ENCODE results near the gene FBN2.
"Not testable (repeated sequence)": the region's sequence is repeated elsewhere in the genome, so short reads cannot be mapped to it uniquely, and the experiment has no call there.

FBN2 gene

DNA sequence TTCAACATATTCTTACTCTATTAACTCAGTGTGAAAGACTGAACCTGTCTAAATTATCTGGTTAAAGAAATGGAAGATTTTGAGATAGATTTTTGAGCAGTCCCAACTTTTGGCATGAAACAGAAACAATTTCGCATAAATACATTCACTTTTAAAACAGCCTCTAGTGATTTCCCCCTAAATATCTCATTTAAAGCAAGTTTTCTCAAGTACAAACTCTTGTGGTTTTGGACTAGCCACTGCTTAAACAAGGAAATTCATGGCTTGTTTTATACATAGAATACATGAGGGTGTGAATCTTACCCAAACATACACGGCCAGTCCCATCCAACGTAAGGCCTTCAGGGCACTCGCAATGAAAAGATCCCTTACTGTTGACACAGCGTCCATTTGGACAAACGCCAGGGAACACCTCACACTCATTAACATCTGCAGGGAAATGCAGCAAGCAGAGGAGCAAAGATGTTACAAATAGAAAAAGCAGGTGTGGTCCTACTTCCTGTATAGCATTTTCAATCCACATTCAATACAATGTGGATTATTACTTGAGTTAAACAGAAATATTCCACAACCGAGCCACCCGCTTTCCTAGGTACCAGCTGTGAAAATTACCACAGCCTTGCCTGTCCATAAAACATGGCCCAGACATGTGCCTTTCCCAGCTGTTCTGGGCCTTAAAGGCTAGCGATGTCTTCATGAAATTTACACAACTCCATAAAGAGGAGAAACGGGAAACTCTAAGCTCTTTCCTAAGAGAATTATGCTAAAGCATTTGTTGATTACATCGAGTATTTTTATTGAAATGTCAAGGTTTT lies 188.8 kb downstream of the FBN2 start:
- no peak for DNase-seq

GRCh38 chr5:128346038-128346437 lies 192.0 kb downstream of the FBN2 start:
- DNase-seq = no peak

DNA sequence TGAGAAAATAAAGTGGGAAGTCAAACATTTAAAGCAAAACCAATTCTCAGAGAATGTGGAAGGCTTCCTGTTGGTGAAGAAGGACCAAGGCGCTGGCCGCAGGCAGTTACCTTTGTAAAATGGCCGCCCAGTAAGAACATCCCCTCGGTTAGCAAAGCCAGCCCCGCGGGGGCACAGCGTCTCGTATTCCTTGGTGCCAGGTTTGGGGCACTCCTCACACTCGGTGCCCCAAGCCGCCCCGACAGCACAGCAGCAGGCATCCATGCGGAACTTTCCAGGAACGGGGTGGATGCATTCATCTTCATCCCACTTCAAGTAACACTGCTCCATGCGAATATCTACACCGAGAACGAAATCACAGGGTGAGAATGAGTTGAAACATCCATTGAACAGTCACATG lies 192.8 kb downstream of the FBN2 start:
- DNase-seq = no peak

- DNase-seq = no peak
These were observed 194.9 kb downstream of the FBN2 start for GRCh38 chr5:128343168-128343567.

- DNase-seq = no peak
These were observed 197.0 kb downstream of the FBN2 start for GRCh38 chr5:128341056-128341455.

GRCh38 chr5:128340648-128341047 lies 197.4 kb downstream of the FBN2 start:
- DNase-seq = no peak

- DNase-seq = no peak
These were observed 198.5 kb downstream of the FBN2 start for GRCh38 chr5:128339585-128339984.

DNA sequence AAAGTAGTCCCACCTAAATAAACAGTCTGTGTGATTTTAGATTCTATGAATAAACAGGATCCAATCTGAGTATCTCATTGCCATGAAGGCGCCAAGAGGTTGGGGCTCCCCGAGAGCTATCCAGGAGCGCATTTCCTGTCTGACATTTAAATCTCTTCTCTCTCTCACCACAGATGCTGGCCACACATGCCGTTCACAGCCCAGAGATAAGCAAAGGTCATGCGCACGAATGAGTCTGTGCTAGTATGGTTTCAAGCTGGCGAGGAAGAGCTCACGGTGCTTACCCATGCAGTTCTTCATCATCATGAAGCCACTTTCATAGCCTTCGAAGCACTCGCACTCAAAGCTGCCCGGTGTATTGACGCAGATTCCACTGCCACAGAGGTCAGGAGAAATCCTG lies 199.4 kb downstream of the FBN2 start:
- no peak for DNase-seq

DNA sequence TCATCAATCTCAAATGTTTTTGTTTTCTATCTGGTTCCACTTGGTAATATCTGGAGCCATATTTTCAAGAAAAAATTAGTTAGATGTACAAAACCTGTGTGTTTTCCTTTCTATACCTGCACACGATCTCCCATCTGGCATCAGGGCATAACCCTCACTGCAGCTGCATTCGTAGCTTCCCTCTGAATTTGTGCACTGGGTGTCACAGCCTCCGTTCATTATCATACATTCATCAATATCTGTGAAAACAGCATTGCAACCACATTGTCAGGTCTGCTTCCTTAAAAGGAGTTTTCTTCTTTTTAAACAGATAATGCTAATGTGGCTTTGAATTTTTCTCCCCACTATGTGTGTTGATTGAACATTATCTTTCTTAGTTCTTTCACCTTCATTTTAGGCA lies 202.7 kb downstream of the FBN2 start:
- no peak for DNase-seq

DNA sequence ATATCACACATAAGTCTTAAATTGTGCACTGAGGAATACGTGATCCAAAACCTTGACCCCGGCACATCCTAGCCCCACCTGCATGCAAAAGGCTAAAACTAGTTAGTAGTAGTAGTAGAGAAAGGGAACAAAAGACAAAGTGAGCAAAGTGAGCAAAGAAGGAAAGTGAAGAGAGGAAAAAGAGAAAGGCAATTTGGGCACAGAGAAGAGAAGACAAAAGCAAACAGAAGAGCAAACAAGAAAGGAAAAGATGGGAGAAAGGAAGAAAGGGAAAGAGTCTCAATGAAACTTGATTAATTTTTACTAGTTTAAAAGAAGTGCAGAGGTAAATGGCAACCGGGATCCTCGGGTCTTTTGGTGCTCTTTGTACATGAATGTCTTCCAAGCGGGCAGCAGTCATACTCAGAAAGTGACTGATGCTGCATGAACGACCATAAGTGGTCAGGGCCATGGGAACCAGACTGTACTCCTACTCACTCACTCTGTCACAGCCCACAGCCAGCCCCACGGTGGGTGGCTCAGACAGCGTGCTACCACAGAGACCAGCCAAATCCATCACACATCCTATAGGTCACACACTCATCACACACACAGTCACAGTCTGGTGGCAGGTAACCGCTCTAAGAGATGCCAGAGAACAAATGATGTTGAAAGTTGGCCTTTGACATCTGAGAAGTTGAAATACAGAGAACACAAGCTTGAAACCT lies 203.9 kb downstream of the FBN2 start:
- no peak for DNase-seq

- DNase-seq = no peak
These were observed 206.8 kb downstream of the FBN2 start for GRCh38 chr5:128331261-128331660.

DNA sequence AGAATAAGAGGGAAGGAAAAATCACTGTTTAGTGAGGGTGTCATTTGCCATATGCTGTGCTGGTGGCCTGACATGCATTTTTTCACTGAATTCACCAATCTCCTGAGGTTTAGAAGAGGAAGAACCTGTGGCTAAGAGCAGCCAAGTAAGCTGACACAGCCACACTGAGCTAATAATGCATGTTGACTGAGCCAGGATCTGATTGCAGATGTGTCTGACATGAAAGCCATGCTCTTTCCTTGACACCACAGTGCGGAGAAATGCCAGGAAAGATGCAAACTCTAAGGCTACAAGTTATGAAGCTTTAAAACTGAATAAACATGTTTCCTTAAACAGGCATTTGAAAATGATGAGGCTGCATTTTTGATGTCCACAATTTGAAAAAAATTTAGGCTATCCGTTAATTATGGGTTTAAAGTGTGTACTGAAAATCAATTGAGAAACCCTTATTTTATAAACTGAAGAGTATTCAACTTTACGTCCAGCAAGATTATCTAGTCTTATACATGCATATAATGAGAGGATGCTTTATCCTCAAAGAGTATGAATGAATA lies 208.6 kb downstream of the FBN2 start:
- no peak for DNase-seq

DNA sequence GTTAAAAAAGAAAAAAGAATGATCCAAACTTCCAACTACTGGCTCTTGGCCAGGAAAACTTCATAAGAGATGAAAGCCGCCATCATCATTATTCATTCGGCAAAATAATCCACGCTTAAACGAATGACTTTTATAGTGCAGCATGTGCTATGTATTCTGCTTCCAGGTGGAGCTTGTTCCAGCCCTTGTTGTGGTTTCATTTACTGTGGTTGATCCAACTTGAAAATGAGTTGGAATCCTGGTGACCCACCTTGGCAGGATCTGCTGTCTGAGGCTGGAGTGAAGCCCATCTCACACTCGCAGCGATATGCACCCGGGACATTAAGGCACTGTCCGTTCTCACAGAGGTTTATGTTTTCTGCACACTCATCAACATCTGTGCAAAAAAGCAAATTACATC lies 209.6 kb downstream of the FBN2 start:
- DNase-seq = no peak

DNA sequence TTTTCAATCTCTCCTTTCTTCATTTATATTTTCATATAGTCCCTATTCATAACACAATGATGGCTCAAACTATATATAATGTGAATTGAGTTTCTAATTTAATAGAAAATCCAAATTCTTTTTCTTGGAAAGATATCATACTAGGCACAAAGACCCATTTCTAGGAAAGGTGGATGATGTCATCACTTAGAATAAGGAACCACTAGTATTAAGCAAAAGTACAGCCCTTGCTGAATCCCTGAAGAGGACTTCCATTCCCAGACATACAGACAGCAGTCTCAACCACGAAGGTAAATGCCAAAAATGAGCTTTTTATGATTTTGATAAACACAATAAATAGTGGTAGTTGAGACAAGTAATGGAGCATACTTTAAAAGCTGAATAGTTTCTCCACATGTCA lies 210.0 kb downstream of the FBN2 start:
- no peak for DNase-seq

GRCh38 chr5:128321418-128321817 lies 216.6 kb downstream of the FBN2 start:
- DNase-seq = not testable (repeated sequence)

- no peak for DNase-seq
These were observed 219.4 kb downstream of the FBN2 start for GRCh38 chr5:128318691-128319090.

GRCh38 chr5:128317481-128317880 lies 220.6 kb downstream of the FBN2 start:
- DNase-seq = no peak

GRCh38 chr5:128315671-128316070 lies 222.4 kb downstream of the FBN2 start:
- DNase-seq = no peak

DNA sequence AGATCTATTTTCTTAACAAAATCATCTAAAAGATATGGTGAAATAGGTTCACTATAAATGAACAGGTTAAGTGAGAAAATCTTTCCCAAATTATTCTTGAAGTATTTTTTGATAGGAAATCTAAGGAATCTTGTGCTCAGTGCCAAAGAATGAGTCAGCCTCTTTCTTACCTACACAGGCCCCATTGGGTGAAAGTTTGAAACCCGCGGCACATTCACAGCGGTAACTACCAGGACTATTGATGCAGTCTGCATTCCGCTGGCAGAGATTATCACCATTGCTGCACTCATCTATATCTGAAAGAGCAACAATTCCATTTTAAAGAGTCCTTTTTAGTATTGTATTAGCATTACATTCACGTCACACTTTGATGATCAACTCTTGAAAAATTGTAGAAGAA lies 232.7 kb downstream of the FBN2 start:
- no peak for DNase-seq

GRCh38 chr5:128304791-128305190 lies 233.3 kb downstream of the FBN2 start:
- DNase-seq = no peak

GRCh38 chr5:128304088-128304487 lies 234.0 kb downstream of the FBN2 start:
- DNase-seq = no peak

DNA sequence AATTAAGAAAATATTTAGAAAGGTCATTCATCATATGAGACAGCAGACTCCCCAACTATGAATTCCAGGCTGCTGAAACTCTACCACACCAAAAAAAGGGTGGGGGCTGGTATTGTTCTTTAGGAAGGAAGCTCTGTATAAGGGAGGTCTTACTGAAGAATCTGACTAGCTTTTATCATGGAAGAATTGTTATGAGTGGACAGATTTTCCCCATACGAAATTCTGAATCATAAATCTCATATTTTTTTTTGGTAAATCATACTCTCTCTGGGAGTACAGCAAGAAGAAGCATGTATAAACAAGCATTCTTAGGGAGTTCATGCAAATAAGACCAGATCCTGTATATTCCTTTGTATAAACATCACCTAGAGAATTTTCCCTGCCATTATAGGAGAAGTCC lies 234.5 kb downstream of the FBN2 start:
- no peak for DNase-seq

DNA sequence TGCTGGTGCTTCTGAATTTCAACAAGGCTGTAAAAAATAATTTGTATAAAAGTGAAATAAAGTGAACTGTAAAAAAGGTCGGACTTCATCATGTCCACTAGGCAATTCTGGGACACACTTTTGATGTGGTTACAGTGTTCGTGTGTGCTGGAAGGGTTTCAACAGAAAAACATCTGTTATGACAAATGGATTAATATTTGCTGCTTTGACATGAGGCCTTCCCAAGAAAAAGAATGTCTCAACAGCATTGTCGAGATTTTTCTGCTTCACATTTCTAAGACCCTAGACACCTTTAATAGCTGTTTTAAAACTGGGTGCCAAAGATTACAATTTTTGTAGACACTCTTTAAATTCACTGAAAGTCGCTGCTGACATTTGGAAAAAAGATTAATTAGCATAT lies 237.9 kb downstream of the FBN2 start:
- DNase-seq = no peak

GRCh38 chr5:128290152-128290858 lies 247.7 kb downstream of the FBN2 start:
- DNase-seq = no peak
